ENCODE results near the gene TRAF2. TPM values are rescaled to one million over a fixed set of nuclear protein-coding genes. Genes with fewer than 3 reads are reported as not detected.
A peak's percentile ranks its signal among the peaks of the same experiment; 100 is the strongest.

TRAF2 gene
- total RNA-seq, 2 experiments from 2014 or later = 10.6 to 11.6 TPM

DNA sequence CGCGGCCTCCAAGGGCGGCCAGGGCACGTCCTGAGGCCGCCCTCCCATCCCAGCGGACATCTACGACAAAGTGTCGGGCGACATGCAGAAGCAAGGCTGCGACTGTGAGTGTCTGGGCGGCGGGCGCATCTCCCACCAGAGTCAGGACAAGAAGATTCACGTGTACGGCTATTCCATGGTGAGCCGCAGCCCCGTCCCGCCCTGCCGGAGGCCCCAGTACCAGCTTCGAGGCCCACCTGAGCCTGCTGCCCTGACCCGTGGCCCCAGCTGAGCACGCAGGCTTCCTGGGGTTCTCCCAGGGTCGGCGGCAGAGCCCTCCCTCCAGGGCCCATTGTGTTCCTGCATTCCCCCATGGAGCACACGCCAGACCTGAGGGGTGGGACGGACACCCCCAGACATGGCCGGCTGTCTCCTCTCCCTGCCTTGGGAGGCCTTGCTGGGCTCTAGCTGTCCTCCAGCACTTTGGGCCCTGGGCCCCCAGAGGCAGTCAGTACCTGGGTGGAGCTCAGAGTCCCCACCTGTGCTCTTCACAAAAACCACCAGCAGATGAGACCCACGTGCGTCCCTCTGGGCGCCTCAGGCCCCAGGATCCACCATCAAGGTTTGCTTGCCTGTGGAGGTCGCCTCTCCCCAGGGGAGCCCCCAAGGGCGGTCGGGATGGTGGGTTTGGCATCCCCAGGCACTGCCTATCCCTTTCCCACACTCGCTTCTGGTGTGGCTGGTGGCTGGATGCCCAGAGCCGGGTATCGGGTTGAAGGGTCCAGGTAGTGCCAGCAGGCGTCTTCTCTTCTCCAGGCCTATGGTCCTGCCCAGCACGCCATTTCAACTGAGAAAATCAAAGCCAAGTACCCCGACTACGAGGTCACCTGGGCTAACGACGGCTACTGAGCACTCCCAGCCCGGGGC, 36.1 kb upstream of the TRAF2 start:
- Histone ChIP-seq H3K27me3 (ENCODE audit: control insufficient read depth in 1 of 2, insufficient read depth in 2 of 2, low read length in 2 of 2) (peaks cover 12 to 14% of the 10 kb centered on the region in 2 experiments), H3K27ac (ENCODE audit: low read depth in 1 of 2, low read length in 2 of 2) (no peak overlapping the region), H3K36me3 (ENCODE audit: insufficient read depth, low read length) (peaks cover 10% of the 10 kb centered on the region), H3K9me3 (ENCODE audit: control insufficient read depth in 1 of 2, insufficient read depth in 1 of 2, low read length in 2 of 2) (peaks cover 0 to 15% of the 10 kb centered on the region in 2 experiments), H3K4me1 (ENCODE audit: insufficient read depth, low read length) (peaks cover 41% of the 10 kb centered on the region), H3K4me3 (ENCODE audit: low read length) (peak overlapping the region; percentile 84)
- Mint-ChIP-seq H3K36me3 (ENCODE audit: low read depth) (peaks cover 8% of the 10 kb centered on the region), H3K27me3 (peaks cover 19% of the 10 kb centered on the region), H3K4me1 (ENCODE audit: low read depth) (peaks cover 10% of the 10 kb centered on the region), H3K27ac (no peak overlapping the region), H3K9me3 (no peaks in the 10 kb centered on the region), H3K4me3 (peak overlapping the region; percentile 87)
- ChIA-PET CTCF (no interaction called here), POLR2A (interaction anchor here (0.9 kb wide), 1 partner anchor 32 kb away, joined by 3 read pairs; no protein-coding TSS in a partner anchor)
- intact Hi-C loops (cut with DNase I, micrococcal nuclease) = loop anchor here (1.0 to 10.0 kb wide), 7 partner anchors 16 to 95 kb away; partner anchors contain the start of genes FBXW5 (in 2 of the 2), RABL6 (in 2 of the 2), TRAF2 (in 2 of the 2) and C8G (in 1 of the 2)
- DNase-seq (no peak), ATAC-seq (ENCODE audit: poor library complexity) (no peak)
- TF ChIP-seq, protein P1, sequence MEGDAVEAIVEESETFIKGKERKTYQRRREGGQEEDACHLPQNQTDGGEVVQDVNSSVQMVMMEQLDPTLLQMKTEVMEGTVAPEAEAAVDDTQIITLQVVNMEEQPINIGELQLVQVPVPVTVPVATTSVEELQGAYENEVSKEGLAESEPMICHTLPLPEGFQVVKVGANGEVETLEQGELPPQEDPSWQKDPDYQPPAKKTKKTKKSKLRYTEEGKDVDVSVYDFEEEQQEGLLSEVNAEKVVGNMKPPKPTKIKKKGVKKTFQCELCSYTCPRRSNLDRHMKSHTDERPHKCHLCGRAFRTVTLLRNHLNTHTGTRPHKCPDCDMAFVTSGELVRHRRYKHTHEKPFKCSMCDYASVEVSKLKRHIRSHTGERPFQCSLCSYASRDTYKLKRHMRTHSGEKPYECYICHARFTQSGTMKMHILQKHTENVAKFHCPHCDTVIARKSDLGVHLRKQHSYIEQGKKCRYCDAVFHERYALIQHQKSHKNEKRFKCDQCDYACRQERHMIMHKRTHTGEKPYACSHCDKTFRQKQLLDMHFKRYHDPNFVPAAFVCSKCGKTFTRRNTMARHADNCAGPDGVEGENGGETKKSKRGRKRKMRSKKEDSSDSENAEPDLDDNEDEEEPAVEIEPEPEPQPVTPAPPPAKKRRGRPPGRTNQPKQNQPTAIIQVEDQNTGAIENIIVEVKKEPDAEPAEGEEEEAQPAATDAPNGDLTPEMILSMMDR (IDR thresholded peaks at IDR 0.05) = no peak

DNA sequence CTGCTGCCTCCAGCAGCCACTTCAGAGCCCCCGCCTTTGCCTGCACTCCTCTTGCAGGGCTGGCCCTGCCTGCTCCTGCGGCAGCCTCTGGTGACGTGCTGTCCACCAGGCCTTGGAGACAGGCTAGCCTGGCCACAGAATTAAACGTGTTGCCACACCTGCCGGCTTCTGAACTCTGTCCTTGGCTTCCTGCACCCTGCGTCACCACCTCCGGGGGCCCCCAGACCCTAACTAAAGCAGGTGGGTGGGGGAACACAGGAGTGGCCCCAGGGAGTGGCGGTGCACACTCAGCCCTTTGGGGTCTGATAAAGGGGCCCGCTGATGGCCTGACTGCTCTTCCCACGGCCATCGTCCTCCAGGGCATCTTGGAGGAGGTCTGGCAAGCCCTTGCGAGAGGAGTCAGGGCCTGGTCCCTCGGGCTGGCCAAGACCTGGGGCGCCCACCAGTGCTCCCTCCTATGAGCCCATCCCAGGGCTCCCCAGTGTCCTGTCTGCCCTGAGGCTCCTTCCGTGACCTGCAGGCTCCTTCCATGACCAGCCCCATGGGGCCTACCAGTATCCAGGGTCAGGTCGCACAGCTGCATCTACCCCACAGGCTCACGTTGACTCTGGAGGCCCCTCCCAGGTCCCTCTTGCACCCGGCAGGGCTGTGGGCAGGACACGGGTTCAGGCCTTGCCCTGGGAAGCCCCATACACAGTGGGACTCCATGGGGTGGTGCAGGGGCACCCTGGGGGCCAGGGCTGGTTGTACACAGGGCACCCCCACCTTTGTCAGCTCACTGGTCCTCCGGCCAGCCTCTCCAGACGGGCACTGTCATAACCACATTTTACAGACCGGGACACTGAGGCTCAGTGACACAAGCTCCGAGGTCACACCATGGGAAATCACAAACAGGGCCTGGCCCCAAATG, 35.2 kb upstream of the TRAF2 start:
- Histone ChIP-seq H3K27me3 (ENCODE audit: control insufficient read depth in 1 of 2, insufficient read depth in 2 of 2, low read length in 2 of 2) (peaks cover 4 to 12% of the 10 kb centered on the region in 2 experiments), H3K4me1 (ENCODE audit: insufficient read depth, low read length) (peaks cover 38% of the 10 kb centered on the region), H3K4me3 (ENCODE audit: low read length) (no peak overlapping the region), H3K27ac (ENCODE audit: low read depth in 1 of 2, low read length in 2 of 2) (no peak overlapping the region), H3K9me3 (ENCODE audit: control insufficient read depth in 1 of 2, insufficient read depth in 1 of 2, low read length in 2 of 2) (peaks cover 0 to 15% of the 10 kb centered on the region in 2 experiments), H3K36me3 (ENCODE audit: insufficient read depth, low read length) (peaks cover 10% of the 10 kb centered on the region)
- no peak overlapping the region for H3K27ac Mint-ChIP-seq
- intact Hi-C loops (cut with DNase I, micrococcal nuclease) = no loop called here
- TF ChIP-seq, protein P1 (IDR thresholded peaks at IDR 0.05) = no peak
- DNase-seq (no peak), ATAC-seq (ENCODE audit: poor library complexity) (no peak)
- peaks cover 16% of the 10 kb centered on the region for H3K27me3 Mint-ChIP-seq
- peak overlapping the region; percentile 38 for H3K4me3 Mint-ChIP-seq
- no peaks in the 10 kb centered on the region for H3K9me3 Mint-ChIP-seq
- POLR2A ChIA-PET = interaction anchor here (1.2 kb wide), 1 partner anchor 9 kb away, joined by 4 read pairs; the partner anchor contains the start of gene AJM1
- CTCF ChIA-PET = no interaction called here
- H3K4me1 Mint-ChIP-seq (ENCODE audit: low read depth) = peaks cover 10% of the 10 kb centered on the region
- H3K36me3 Mint-ChIP-seq (ENCODE audit: low read depth) = peaks cover 8% of the 10 kb centered on the region

Measured in CD4-positive, alpha-beta T cell (primary cell).